Tibial nerve (tissue), 4 donors: Measurements from ENCODE around the gene SLC9A9. TPM values are rescaled to one million over a fixed set of nuclear protein-coding genes. Genes with fewer than 3 reads are reported as not detected.

Source experiments
- DNase-seq, 2 donors: peaks; one replicate each; pipeline ENCODE4 v3.0.0-alpha.2; 2019; ENCODE audit warnings: low spot score in 2 of 2
- H3K27ac ChIP-seq, 4 donors: fragments of 200-600 bp; sonication (generic) in 3 of 4; one replicate each; pipeline ENCODE4 v1.5.1; 2017 to 2019; ENCODE audit warnings: mild to moderate bottlenecking in 1 of 4
- H3K27me3 ChIP-seq, 2 donors: fragments of 200-600 bp; sonication (generic) in 1 of 2; one replicate each; pipeline versions ENCODE4 v1.5.1 to v1.6.0; 2017 to 2019
- H3K36me3 ChIP-seq, 3 donors: fragments of 200-600 bp; sonication (generic); one replicate each; pipeline ENCODE4 v1.5.1; 2018 to 2019
- H3K4me1 ChIP-seq, 4 donors: fragments of 200-600 bp; sonication (generic) in 3 of 4; one replicate each; pipeline ENCODE4 v1.5.1; 2017 to 2019
- H3K4me3 ChIP-seq, 4 donors: fragments of 200-600 bp; sonication (generic) in 3 of 4; one replicate each; pipeline ENCODE4 v1.5.1; 2017 to 2019; ENCODE audit warnings: mild to moderate bottlenecking in 1 of 4, moderate library complexity in 1 of 4
- H3K9me3 ChIP-seq, 4 donors: fragments of 200-600 bp; sonication (generic) in 3 of 4; one replicate each; pipeline ENCODE4 v1.5.1; 2017 to 2019
- EP300 ChIP-seq, 2 donors: sonication (generic); formaldehyde crosslinking; IDR thresholded peaks; one replicate each; pipeline ENCODE4 v1.6.1; 2017; ENCODE audit warnings: antibody characterized with exemption in 2 of 2, mild to moderate bottlenecking in 1 of 2
- POLR2A ChIP-seq, 2 donors: fragments of 450-650 bp; IDR thresholded peaks; one replicate each; pipeline ENCODE4 v1.6.1; 2017; ENCODE audit warnings: antibody characterized with exemption in 2 of 2, mild to moderate bottlenecking in 2 of 2, moderate library complexity in 2 of 2
- WGBS, 2 donors: methylation state at CpG; one replicate each; pipeline ENCODE4 v1.1.5; 2018; 5-methylcytosine and 5-hydroxymethylcytosine counted together
- total RNA-seq, 4 donors: library from RNA; depleted of rRNA; stranded (reverse); fragments of >200 nt; gene quantifications; one replicate each; pipeline ENCODE4 v1.1.0, GENCODE V29; 2016
- TF ChIP-seq, protein P1 (sequence below), 5 experiments: fragments of 200-600 bp in 3 of 5; fragments of 450-650 bp in 2 of 5; sonication (generic) in 3 of 5; IDR thresholded peaks; one replicate each; pipeline ENCODE4 v1.5.1; 2016 to 2019; ENCODE audit warnings: antibody characterized with exemption in 5 of 5, mild to moderate bottlenecking in 3 of 5, moderate library complexity in 2 of 5

SLC9A9 gene
- total RNA-seq, 4 donors from 2014 or later: 7.6 to 11.1 (median 9.2) TPM

DNA sequence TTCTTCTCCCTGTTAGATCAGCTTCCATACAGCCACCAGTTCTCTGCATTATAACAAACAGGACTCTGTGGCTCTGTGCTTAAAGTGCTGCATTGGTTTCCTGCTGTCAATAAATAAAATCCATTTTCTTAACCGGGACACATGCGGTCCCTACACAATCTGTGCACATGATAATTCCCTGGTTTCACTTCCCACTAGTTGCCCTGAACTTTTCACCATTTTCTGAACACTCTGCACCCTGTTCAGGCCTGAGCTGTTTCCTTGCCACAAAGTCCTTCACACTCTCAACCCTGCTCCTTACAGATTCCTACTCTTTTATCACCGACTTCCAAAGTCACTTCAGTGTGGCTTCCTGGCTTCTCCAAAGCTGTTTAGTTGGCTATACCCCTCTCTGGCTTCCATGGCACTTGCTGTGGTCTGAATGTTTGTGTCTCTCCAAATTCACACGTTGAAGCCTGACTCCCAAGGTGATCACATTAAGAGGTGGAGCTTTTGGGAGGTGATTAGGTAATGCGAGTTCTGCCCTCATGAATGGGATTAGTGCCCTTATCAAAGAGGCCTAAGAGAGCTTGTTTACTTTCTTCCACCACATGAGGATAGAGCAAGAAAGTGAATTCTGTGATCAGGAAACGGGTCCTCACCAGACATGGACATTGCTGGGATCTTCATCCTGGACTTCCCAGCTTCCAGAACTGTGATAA lies 495.3 kb downstream of the SLC9A9 start:
- H3K36me3 ChIP-seq: no peaks in the 10 kb centered on the region
- H3K27ac ChIP-seq: peak overlapping the region in 1 of 4 donors; percentile 34
- 74 to 75% methylated on average over 6 of the region's 6 CpGs for WGBS, 2 donors
- no peak for DNase-seq
- no peak overlapping the region for H3K4me3 ChIP-seq
- TF ChIP-seq, protein P1, sequence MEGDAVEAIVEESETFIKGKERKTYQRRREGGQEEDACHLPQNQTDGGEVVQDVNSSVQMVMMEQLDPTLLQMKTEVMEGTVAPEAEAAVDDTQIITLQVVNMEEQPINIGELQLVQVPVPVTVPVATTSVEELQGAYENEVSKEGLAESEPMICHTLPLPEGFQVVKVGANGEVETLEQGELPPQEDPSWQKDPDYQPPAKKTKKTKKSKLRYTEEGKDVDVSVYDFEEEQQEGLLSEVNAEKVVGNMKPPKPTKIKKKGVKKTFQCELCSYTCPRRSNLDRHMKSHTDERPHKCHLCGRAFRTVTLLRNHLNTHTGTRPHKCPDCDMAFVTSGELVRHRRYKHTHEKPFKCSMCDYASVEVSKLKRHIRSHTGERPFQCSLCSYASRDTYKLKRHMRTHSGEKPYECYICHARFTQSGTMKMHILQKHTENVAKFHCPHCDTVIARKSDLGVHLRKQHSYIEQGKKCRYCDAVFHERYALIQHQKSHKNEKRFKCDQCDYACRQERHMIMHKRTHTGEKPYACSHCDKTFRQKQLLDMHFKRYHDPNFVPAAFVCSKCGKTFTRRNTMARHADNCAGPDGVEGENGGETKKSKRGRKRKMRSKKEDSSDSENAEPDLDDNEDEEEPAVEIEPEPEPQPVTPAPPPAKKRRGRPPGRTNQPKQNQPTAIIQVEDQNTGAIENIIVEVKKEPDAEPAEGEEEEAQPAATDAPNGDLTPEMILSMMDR (IDR thresholded peaks at IDR 0.05): no peak
- TF ChIP-seq EP300 (IDR thresholded peaks at IDR 0.05) (peak in 1 of 2 donors; percentile 62), POLR2A (IDR thresholded peaks at IDR 0.05) (no peak)
- H3K4me1 ChIP-seq: no peaks in the 10 kb centered on the region
- H3K27me3 ChIP-seq: no peaks in the 10 kb centered on the region
- H3K9me3 ChIP-seq: no peaks in the 10 kb centered on the region

DNA sequence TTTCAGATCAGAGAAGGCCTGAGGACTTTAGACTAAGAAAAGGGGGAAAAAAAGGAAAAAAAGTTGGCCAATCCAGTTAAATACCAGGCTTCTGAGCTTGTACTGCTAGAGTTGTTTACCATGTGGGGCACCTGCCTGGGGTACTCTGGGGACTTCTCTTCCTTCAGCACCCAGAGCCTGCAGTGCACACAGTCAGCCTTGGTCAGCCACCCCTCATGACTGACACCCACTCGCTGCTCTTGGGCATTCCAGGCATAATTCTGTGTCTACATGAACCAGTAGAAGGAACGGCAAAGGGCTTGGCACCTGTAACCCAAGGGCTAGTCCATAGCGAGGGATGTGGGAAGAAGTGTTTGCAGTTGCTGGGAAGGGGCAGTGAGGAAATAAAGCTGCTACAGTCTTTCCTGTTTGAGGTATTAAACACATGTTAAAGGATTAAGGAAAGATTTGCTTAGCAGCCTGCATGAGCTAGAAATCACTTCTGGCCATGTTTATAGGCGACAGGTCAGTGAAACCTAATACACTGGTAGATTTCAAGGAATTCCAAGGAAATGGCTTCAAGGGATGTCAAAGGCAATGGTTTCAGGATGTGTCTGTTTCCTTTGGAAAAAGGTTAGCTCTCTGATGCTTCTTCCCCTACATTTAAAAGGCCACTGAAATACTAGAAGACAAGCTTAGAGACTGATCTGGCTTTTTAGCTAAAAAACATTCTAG lies 496.2 kb downstream of the SLC9A9 start:
- Histone ChIP-seq H3K36me3 (no peaks in the 10 kb centered on the region), H3K9me3 (no peaks in the 10 kb centered on the region), H3K4me1 (no peaks in the 10 kb centered on the region), H3K4me3 (no peak overlapping the region), H3K27ac (no peak overlapping the region), H3K27me3 (no peaks in the 10 kb centered on the region)
- TF ChIP-seq, protein P1 (IDR thresholded peaks at IDR 0.05): no peak
- peak in 1 of 2 donors; percentile 12 for TF ChIP-seq EP300 (IDR thresholded peaks at IDR 0.05)
- DNase-seq: no peak
- 63% methylated on average over 4 of the region's 4 CpGs for WGBS, 2 donors

DNA sequence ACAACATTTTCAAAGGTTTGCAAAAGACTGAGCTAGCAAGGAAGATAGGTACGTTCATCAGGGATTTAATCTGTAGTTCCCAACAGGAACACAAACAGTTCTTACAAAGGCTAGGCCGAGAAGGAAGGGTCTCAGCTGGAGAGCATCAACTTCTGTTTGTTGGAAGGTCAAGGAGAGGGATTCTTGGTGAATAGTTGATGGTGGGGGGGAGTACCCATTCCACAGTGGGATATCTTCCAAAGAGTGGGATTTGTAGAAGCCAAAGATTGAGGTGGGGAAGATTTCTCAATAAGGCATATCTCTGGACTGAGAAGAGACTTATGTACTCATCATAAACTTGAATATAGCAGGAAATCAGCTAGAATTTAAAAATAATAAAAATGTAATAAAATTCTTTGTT lies 496.9 kb downstream of the SLC9A9 start:
- 72 to 86% methylated on average over 2 of the region's 2 CpGs for WGBS, 2 donors
- TF ChIP-seq, protein P1 (IDR thresholded peaks at IDR 0.05): no peak
- TF ChIP-seq EP300 (IDR thresholded peaks at IDR 0.05) (no peak), POLR2A (IDR thresholded peaks at IDR 0.05) (no peak)
- no peaks in the 10 kb centered on the region for H3K27me3 ChIP-seq

DNA sequence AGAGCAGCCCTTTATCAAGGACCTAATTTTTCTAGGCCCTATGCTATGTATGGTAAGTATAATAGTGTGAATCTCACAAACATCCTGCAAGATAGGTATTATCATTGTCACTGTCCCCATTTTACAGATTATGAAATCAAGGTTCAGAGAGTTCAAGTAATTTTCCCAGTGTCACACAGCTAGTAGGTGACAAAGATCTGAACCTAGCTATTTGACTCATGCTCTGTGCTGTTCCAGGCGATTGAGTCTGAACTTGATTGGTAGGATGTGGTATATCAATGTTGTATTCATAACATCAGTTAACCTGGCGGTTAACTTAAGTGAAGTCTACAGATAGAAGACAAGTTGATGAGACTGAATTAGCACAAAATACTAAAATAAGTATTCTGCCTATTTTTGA lies 498.8 kb downstream of the SLC9A9 start:
- no peaks in the 10 kb centered on the region for H3K27me3 ChIP-seq
- 96 to 97% methylated on average over 2 of the region's 2 CpGs for WGBS, 2 donors
- H3K9me3 ChIP-seq: no peaks in the 10 kb centered on the region
- TF ChIP-seq EP300 (IDR thresholded peaks at IDR 0.05) (no peak), POLR2A (IDR thresholded peaks at IDR 0.05) (no peak)
- TF ChIP-seq, protein P1 (IDR thresholded peaks at IDR 0.05): no peak
- no peaks in the 10 kb centered on the region for H3K36me3 ChIP-seq
- DNase-seq: no peak
- H3K4me1 ChIP-seq: no peaks in the 10 kb centered on the region
- H3K27ac ChIP-seq: no peak overlapping the region
- no peak overlapping the region for H3K4me3 ChIP-seq

More for the DNA sequence above, 496.9 kb downstream of the SLC9A9 start:
- no peaks in the 10 kb centered on the region for H3K9me3 ChIP-seq
- no peak overlapping the region for H3K27ac ChIP-seq
- H3K36me3 ChIP-seq: no peaks in the 10 kb centered on the region
- no peak overlapping the region for H3K4me3 ChIP-seq
- no peaks in the 10 kb centered on the region for H3K4me1 ChIP-seq
- DNase-seq: no peak
